ENCODE data around the gene CACNA1E. TPM values are rescaled to one million over a fixed set of nuclear protein-coding genes. Genes with fewer than 3 reads are reported as not detected.

CACNA1E gene
- total RNA-seq, 1 experiment from 2014 or later, result 0.45 TPM

- Histone ChIP-seq H3K27me3 (replicated peaks; ENCODE audit: control insufficient read depth, insufficient read depth, low read length) (no peaks in the 10 kb centered on the region; the same call in none of the 2 replicates), H3K9me3 (0 out of 2 replicates have a peak, but pooled peaks cover 4% of the 10 kb centered on the region), H3K4me3 (ENCODE audit: low read depth, low read length) (no peak overlapping the region), H3K36me3 (ENCODE audit: control insufficient read depth, insufficient read depth, low read length) (no peaks in the 10 kb centered on the region), H3K4me1 (no peaks in the 10 kb centered on the region)
- H3K4me1 Mint-ChIP-seq (ENCODE audit: low read depth, unreplicated experiment), result no peaks in the 10 kb centered on the region
- no peak for TF ChIP-seq CTCF (IDR thresholded peaks at IDR 0.05; ENCODE audit: insufficient read depth in 1 of 2, low read depth in 1 of 2, low read length in 1 of 2, severe bottlenecking in 1 of 2, unreplicated experiment in 1 of 2)
- H3K27me3 Mint-ChIP-seq (ENCODE audit: insufficient read depth, unreplicated experiment), result peaks cover 16% of the 10 kb centered on the region
- H3K9me3 Mint-ChIP-seq (ENCODE audit: unreplicated experiment), result no peaks in the 10 kb centered on the region
- intact Hi-C loops (cut with micrococcal nuclease; ENCODE audit: unreplicated experiment), result no loop called here
- no peak for DNase-seq
- CTCF ChIA-PET, result no interaction called here
- POLR2A ChIA-PET, result no interaction called here
- no peaks in the 10 kb centered on the region for H3K36me3 Mint-ChIP-seq (ENCODE audit: insufficient read depth, unreplicated experiment)
- H3K4me3 Mint-ChIP-seq (ENCODE audit: unreplicated experiment), result no peak overlapping the region
- no peak overlapping the region for H3K27ac Mint-ChIP-seq (ENCODE audit: unreplicated experiment)
- no TSS peak for BruUV-seq (replicated peaks)
These were observed 294.5 kb downstream of the CACNA1E start for GRCh38 chr1:181777812-181778211.

GRCh38 chr1:181778640-181779260 lies 295.4 kb downstream of the CACNA1E start:
- Histone ChIP-seq H3K9me3 (0 out of 2 replicates have a peak, but pooled peaks cover 4% of the 10 kb centered on the region), H3K4me1 (no peaks in the 10 kb centered on the region), H3K36me3 (ENCODE audit: control insufficient read depth, insufficient read depth, low read length) (no peaks in the 10 kb centered on the region), H3K27me3 (replicated peaks; ENCODE audit: control insufficient read depth, insufficient read depth, low read length) (no peaks in the 10 kb centered on the region; the same call in none of the 2 replicates), H3K4me3 (ENCODE audit: low read depth, low read length) (no peak overlapping the region)
- BruUV-seq (replicated peaks), result no TSS peak
- DNase-seq, result no peak
- Mint-ChIP-seq H3K9me3 (ENCODE audit: unreplicated experiment) (no peaks in the 10 kb centered on the region), H3K4me1 (ENCODE audit: low read depth, unreplicated experiment) (no peaks in the 10 kb centered on the region), H3K36me3 (ENCODE audit: insufficient read depth, unreplicated experiment) (no peaks in the 10 kb centered on the region), H3K27me3 (ENCODE audit: insufficient read depth, unreplicated experiment) (peaks cover 24% of the 10 kb centered on the region), H3K4me3 (ENCODE audit: unreplicated experiment) (no peak overlapping the region), H3K27ac (ENCODE audit: unreplicated experiment) (no peak overlapping the region)
- TF ChIP-seq CTCF (IDR thresholded peaks at IDR 0.05; ENCODE audit: insufficient read depth in 1 of 2, low read depth in 1 of 2, low read length in 1 of 2, severe bottlenecking in 1 of 2, unreplicated experiment in 1 of 2), result no peak
- ChIA-PET POLR2A (no interaction called here), CTCF (no interaction called here)
- intact Hi-C loops (cut with micrococcal nuclease; ENCODE audit: unreplicated experiment), result no loop called here

- H3K27ac Mint-ChIP-seq (ENCODE audit: unreplicated experiment), result no peak overlapping the region
- peaks cover 24% of the 10 kb centered on the region for H3K27me3 Mint-ChIP-seq (ENCODE audit: insufficient read depth, unreplicated experiment)
- no peaks in the 10 kb centered on the region for H3K36me3 Mint-ChIP-seq (ENCODE audit: insufficient read depth, unreplicated experiment)
- Histone ChIP-seq H3K4me3 (ENCODE audit: low read depth, low read length) (no peak overlapping the region), H3K4me1 (no peaks in the 10 kb centered on the region), H3K36me3 (ENCODE audit: control insufficient read depth, insufficient read depth, low read length) (no peaks in the 10 kb centered on the region), H3K27me3 (replicated peaks; ENCODE audit: control insufficient read depth, insufficient read depth, low read length) (no peaks in the 10 kb centered on the region; the same call in none of the 2 replicates), H3K9me3 (0 out of 2 replicates have a peak, but pooled peaks cover 4% of the 10 kb centered on the region)
- BruUV-seq (replicated peaks), result no TSS peak
- H3K4me3 Mint-ChIP-seq (ENCODE audit: unreplicated experiment), result no peak overlapping the region
- no peak for DNase-seq
- ChIA-PET CTCF (no interaction called here), POLR2A (no interaction called here)
- intact Hi-C loops (cut with micrococcal nuclease; ENCODE audit: unreplicated experiment), result no loop called here
- no peaks in the 10 kb centered on the region for H3K9me3 Mint-ChIP-seq (ENCODE audit: unreplicated experiment)
- H3K4me1 Mint-ChIP-seq (ENCODE audit: low read depth, unreplicated experiment), result no peaks in the 10 kb centered on the region
- no peak for TF ChIP-seq CTCF (IDR thresholded peaks at IDR 0.05; ENCODE audit: insufficient read depth in 1 of 2, low read depth in 1 of 2, low read length in 1 of 2, severe bottlenecking in 1 of 2, unreplicated experiment in 1 of 2)
These were observed 296.0 kb downstream of the CACNA1E start for GRCh38 chr1:181779343-181779742.
